ENCODE measurements around the gene NSMF. TPM values are rescaled to one million over a fixed set of nuclear protein-coding genes. Genes with fewer than 3 reads are reported as not detected.

Gene NSMF
- total RNA-seq, 1 donor from 2014 or later: 35.1 TPM

DNA sequence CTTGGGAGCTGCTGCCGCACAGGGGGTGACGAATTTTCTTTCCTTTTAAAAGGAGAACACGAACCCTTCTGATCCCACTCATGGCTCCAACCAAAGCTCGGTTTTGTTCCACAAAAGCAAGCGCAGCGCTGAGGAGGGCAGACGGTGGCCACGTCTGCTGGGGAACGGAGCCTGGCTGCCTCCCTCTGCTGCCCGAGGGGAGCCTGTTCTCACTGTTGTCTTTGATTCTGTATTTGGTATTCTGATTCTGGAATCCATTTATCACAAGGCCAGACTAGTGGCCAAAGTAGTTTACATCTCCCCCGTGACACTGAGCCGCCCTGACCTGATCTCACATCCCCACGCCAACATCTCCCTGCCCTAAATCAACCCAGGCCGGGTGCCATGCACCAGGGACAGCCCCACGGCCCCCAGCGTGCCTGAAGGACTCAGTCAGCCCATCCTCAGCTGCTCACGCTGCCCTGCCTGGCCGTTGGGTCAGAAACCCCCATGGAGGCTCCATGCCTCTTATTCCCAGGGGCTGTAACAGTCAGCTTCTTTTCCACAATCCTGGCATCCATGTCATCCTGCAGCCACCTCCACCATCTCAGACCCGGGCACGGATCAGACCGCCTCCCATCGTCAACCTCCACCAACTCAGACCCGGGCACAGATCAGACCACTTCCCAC, 6.7 kb upstream of the NSMF start:
- H3K27me3 ChIP-seq: no peaks in the 10 kb centered on the region
- no peak for DNase-seq (ENCODE audit: extremely low spot score in 2 of 2)
- H3K36me3 ChIP-seq: no peaks in the 10 kb centered on the region
- intact Hi-C loops (cut with DNase I): no loop called here
- H3K4me1 ChIP-seq: no peaks in the 10 kb centered on the region
- H3K9me3 ChIP-seq: no peaks in the 10 kb centered on the region
- no peak for TF ChIP-seq POLR2A (IDR thresholded peaks at IDR 0.05)
- H3K4me3 ChIP-seq: no peak overlapping the region
- H3K27ac ChIP-seq: no peak overlapping the region

DNA sequence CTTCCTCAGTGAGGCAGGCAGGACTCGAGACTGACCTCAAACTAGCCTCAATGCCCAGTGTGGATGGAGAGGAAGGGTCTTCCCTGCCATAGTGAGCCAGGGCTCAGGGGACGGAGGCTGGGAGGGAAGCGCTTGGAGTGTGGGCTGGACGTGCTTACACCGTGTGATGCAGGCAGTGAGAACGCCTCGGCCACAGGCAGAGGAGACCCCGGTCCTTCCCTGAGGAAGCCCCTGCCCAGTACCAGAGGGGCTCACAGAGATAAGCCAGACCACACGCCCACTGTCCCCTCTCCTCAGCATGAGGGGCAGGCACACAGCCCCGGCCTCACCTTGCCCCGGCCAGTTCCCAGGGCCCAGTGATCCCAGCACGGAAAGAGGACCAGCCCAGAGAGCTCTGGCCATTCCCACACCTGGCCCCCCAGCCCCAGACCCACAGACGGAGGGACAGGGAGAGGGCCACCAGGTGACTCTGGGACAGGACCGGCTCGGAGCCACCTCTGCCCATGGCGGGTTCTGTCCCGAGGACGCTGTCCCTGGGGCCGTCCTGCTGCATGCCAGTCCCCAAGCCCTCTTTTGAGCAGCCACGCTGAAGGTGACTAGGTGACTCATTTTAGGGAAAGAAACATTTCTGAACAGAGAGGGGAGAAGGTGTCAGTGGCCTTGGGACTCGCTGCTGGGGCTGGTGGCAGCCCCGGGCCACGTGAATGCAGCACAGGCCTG, 6.0 kb upstream of the NSMF start:
- TF ChIP-seq POLR2AphosphoS5 (IDR thresholded peaks at IDR 0.05; ENCODE audit: insufficient read depth in 1 of 2, low read depth in 1 of 2): no peak
- H3K27me3 ChIP-seq: no peaks in the 10 kb centered on the region
- no peak overlapping the region for H3K27ac ChIP-seq
- H3K4me1 ChIP-seq: peaks cover 2% of the 10 kb centered on the region
- intact Hi-C loops (cut with DNase I): no loop called here
- no peaks in the 10 kb centered on the region for H3K9me3 ChIP-seq
- no peak overlapping the region for H3K4me3 ChIP-seq
- no peaks in the 10 kb centered on the region for H3K36me3 ChIP-seq
- DNase-seq (ENCODE audit: extremely low spot score in 2 of 2): no peak

DNA sequence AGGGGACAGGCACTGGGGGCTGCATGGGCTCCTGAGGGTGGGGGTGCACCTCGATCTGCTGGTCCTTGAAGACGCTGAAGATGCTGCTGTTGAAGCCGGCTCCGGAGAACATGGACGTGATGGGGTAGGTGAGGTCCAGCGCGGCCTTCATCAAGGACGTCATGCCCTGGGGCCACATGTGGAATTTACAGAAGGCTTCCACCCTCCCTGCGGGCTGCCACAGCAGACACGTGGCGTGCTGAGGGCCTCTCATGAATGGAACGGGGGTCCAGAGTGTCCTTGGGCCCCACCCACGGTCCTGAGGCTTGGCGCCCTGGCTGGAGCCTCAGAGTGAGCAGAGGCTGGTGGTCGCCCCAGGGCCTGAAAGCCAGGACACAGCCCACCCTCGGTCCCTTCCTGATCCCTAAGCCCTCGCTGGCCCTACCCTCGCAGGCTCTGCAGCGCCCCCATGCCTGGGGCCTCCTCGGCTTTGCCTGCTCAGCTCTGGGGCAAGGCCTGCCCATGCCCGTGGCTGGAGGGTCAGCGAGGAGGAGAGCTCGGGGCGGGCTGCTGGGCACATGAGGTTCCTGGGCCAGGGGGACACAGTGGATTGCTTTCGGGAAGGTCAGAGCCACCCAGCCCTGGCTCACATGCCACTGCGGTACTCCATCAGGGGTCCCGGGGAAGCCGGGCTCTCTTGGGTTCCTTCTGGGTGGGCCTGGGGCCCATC, 5.3 kb upstream of the NSMF start:
- Histone ChIP-seq H3K27ac (no peak overlapping the region), H3K27me3 (no peaks in the 10 kb centered on the region), H3K9me3 (no peaks in the 10 kb centered on the region), H3K4me1 (peaks cover 10% of the 10 kb centered on the region), H3K36me3 (no peaks in the 10 kb centered on the region), H3K4me3 (no peak overlapping the region)
- TF ChIP-seq, protein P1, sequence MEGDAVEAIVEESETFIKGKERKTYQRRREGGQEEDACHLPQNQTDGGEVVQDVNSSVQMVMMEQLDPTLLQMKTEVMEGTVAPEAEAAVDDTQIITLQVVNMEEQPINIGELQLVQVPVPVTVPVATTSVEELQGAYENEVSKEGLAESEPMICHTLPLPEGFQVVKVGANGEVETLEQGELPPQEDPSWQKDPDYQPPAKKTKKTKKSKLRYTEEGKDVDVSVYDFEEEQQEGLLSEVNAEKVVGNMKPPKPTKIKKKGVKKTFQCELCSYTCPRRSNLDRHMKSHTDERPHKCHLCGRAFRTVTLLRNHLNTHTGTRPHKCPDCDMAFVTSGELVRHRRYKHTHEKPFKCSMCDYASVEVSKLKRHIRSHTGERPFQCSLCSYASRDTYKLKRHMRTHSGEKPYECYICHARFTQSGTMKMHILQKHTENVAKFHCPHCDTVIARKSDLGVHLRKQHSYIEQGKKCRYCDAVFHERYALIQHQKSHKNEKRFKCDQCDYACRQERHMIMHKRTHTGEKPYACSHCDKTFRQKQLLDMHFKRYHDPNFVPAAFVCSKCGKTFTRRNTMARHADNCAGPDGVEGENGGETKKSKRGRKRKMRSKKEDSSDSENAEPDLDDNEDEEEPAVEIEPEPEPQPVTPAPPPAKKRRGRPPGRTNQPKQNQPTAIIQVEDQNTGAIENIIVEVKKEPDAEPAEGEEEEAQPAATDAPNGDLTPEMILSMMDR (IDR thresholded peaks at IDR 0.05): no peak
- TF ChIP-seq POLR2AphosphoS5 (IDR thresholded peaks at IDR 0.05; ENCODE audit: insufficient read depth in 1 of 2, low read depth in 1 of 2) (no peak), POLR2A (IDR thresholded peaks at IDR 0.05) (no peak)
- DNase-seq (ENCODE audit: extremely low spot score in 2 of 2): no peak
- intact Hi-C loops (cut with DNase I): no loop called here

DNA sequence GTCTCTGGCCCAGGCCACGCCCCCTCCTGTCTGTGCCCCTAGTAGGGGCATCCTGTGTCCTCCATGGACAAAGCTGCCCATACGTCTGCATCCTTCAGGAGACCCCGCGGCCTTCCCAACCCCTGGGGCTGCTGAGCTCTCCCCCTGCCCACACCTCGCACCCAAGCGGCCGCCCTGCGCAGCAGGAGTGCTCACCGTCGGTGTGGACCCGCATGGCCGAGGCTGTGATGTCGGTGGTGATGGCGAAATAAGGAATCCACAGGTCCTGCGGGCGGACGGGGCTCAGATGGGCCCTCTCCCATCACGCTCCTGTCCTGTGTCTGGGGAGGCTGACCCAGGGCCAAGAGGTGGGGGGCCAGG, 4.8 kb upstream of the NSMF start:
- no peaks in the 10 kb centered on the region for H3K9me3 ChIP-seq
- TF ChIP-seq, protein P1 (IDR thresholded peaks at IDR 0.05): no peak
- TF ChIP-seq POLR2AphosphoS5 (IDR thresholded peaks at IDR 0.05; ENCODE audit: insufficient read depth in 1 of 2, low read depth in 1 of 2): no peak
- TF ChIP-seq POLR2A (IDR thresholded peaks at IDR 0.05): no peak
- H3K27me3 ChIP-seq: no peaks in the 10 kb centered on the region
- H3K36me3 ChIP-seq: no peaks in the 10 kb centered on the region
- intact Hi-C loops (cut with DNase I): no loop called here
- no peak overlapping the region for H3K27ac ChIP-seq
- H3K4me3 ChIP-seq: no peak overlapping the region
- H3K4me1 ChIP-seq: peaks cover 11% of the 10 kb centered on the region
- DNase-seq (ENCODE audit: extremely low spot score in 2 of 2): no peak

DNA sequence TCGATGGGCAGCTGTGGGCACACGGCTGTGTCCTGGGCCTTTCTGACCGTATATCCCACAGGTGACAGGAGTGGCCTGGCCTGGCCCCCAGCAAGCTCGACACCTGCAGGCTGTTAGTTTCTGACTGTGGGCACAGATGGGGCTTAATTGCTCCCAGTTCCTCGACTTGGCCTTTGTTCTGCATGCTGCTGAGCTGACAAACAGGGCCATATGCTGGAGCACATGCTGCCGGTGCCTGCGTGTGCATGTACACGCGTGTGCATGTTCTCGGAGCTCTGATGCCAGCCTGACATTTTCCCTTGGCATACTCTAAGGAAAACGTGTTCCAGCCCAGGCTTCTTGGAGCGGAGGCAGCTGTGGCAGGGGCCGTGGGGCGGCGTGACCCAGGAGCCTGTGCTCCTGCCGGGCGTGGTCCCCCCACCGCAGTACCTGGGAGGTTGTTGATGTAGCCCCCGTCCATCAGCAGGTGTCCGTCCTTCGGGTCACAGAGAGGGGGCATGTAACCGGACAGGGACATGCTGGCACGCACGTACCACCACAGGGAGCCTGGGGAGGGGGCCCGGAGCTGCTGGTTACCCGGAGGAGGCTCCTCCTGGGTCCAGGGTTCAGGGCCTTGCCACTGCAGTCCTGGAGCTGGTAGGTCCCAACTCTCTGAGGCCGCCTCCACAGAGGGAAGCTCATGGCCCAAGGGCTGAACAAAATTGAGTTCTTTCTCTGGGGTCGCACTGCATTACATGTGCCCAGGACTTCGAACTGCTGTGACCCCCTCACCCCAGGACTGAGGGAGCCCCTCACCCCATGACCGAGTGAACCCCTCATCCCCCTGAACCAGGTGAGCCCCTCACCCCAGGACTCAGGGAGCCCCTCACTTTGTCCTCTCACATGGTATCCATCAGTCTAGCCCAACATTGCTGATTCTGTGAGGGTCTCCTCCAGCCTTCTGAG, 4.1 kb upstream of the NSMF start:
- intact Hi-C loops (cut with DNase I): no loop called here
- no peaks in the 10 kb centered on the region for H3K9me3 ChIP-seq
- no peak for DNase-seq (ENCODE audit: extremely low spot score in 2 of 2)
- TF ChIP-seq POLR2A (IDR thresholded peaks at IDR 0.05) (no peak), POLR2AphosphoS5 (IDR thresholded peaks at IDR 0.05; ENCODE audit: insufficient read depth in 1 of 2, low read depth in 1 of 2) (no peak)
- TF ChIP-seq, protein P1 (IDR thresholded peaks at IDR 0.05): no peak
- H3K4me1 ChIP-seq: peaks cover 16% of the 10 kb centered on the region
- H3K27me3 ChIP-seq: no peaks in the 10 kb centered on the region
- no peak overlapping the region for H3K27ac ChIP-seq
- H3K36me3 ChIP-seq: no peaks in the 10 kb centered on the region
- no peak overlapping the region for H3K4me3 ChIP-seq
